Neural cell (in vitro differentiated cells): Measurements from ENCODE around the gene OSBPL1A. TPM values are rescaled to one million over a fixed set of nuclear protein-coding genes. Genes with fewer than 3 reads are reported as not detected.

ENCODE experiments used
- H2AFZ ChIP-seq: fragments of 200-600, 300-800 bp; sonication (generic), shearing (Covaris generic); 2 replicates; pipeline ENCODE4 v1.6.0; 2014; ENCODE audit warnings: low read depth, mild to moderate bottlenecking, antibody characterized with exemption, low read length, moderate library complexity
- H3F3A ChIP-seq: fragments of 200-600 bp; shearing (Covaris generic); 2 replicates; pipeline ENCODE4 v1.6.1; 2016; ENCODE audit warnings: mild to moderate bottlenecking, moderate library complexity, mixed read lengths, antibody characterized with exemption, low read length; ENCODE audit not compliant: insufficient read depth, poor library complexity, severe bottlenecking
- H3K27ac ChIP-seq: fragments of 200-600, 300-800 bp; sonication (generic), shearing (Covaris generic); 2 replicates; pipeline ENCODE4 v1.5.1; 2014; ENCODE audit warnings: mild to moderate bottlenecking, low read length, moderate library complexity
- H3K27me3 ChIP-seq: fragments of 300-800, 200-600 bp; sonication (generic), shearing (Covaris generic); 2 replicates; pipeline ENCODE4 v1.6.0; 2014; ENCODE audit warnings: mild to moderate bottlenecking, low read depth, low read length, moderate library complexity; ENCODE audit not compliant: insufficient read depth
- H3K36me3 ChIP-seq: fragments of 300-800, 200-600 bp; sonication (generic), shearing (Covaris generic); 2 replicates; pipeline ENCODE4 v1.5.1; 2014; ENCODE audit warnings: mild to moderate bottlenecking, antibody characterized with exemption, low read length, moderate library complexity; ENCODE audit not compliant: insufficient read depth
- H3K4me2 ChIP-seq: fragments of 300-800, 200-600 bp; sonication (generic), shearing (Covaris generic); 2 replicates; pipeline ENCODE4 v1.6.0; 2014; ENCODE audit warnings: mild to moderate bottlenecking, low read length
- H3K4me3 ChIP-seq: fragments of 300-800, 200-600 bp; sonication (generic), shearing (Covaris generic); 2 replicates; pipeline ENCODE4 v1.5.1; 2014; ENCODE audit warnings: mild to moderate bottlenecking, low read length, moderate library complexity
- H3K79me2 ChIP-seq: fragments of 200-600 bp; shearing (Covaris generic); replicated peaks from 2 replicates; pipeline ENCODE4 v1.6.0; 2014; ENCODE audit warnings: mild to moderate bottlenecking, low read length, moderate library complexity; ENCODE audit not compliant: insufficient read depth
- H3K9ac ChIP-seq: fragments of 300-800, 200-600 bp; sonication (generic), shearing (Covaris generic); 2 replicates; pipeline ENCODE4 v1.6.1; 2016; ENCODE audit warnings: mild to moderate bottlenecking, low read length, mixed read lengths
- H3K9me2 ChIP-seq: fragments of 200-600 bp; shearing (Covaris generic); 2 replicates; pipeline ENCODE4 v1.6.1; 2016; ENCODE audit warnings: mild to moderate bottlenecking, low read length, mixed read lengths; ENCODE audit not compliant: insufficient read depth
- H3K9me3 ChIP-seq: fragments of 200-600, 300-800 bp; sonication (generic), shearing (Covaris generic); 2 replicates; pipeline ENCODE4 v1.6.1; 2016; ENCODE audit warnings: mild to moderate bottlenecking, mixed run types, low read length, moderate library complexity, mixed read lengths
- H4K20me1 ChIP-seq: fragments of 200-600 bp; shearing (Covaris generic); 2 replicates; pipeline ENCODE4 v1.6.1; 2016; ENCODE audit warnings: mild to moderate bottlenecking, mixed run types; ENCODE audit not compliant: insufficient read depth
- EP300 ChIP-seq: fragments of 450-650 bp; conservative IDR thresholded peaks from 2 replicates; pipeline ENCODE4 v1.6.1; 2014; ENCODE audit warnings: antibody characterized with exemption, mild to moderate bottlenecking, moderate library complexity; ENCODE audit not compliant: poor library complexity, severe bottlenecking
- EZH2 ChIP-seq: fragments of 200-600, 300-800 bp; shearing (Covaris generic), sonication (generic); IDR thresholded peaks from 2 replicates; pipeline ENCODE4 v1.6.1; 2014; ENCODE audit warnings: antibody characterized with exemption, low read length, borderline replicate concordance, mild to moderate bottlenecking; ENCODE audit not compliant: insufficient read depth, poor library complexity, severe bottlenecking
- MXI1 ChIP-seq: fragments of 450-650 bp; conservative IDR thresholded peaks from 2 replicates; pipeline ENCODE4 v1.6.1; 2014; ENCODE audit warnings: antibody characterized with exemption, mild to moderate bottlenecking; ENCODE audit not compliant: poor library complexity, severe bottlenecking
- POLR2AphosphoS5 ChIP-seq: IDR thresholded peaks from 2 replicates; pipeline ENCODE4 v1.6.1; 2012
- RAD21 ChIP-seq: fragments of 450-650 bp; conservative IDR thresholded peaks from 2 replicates; pipeline ENCODE4 v1.6.1; 2014; ENCODE audit warnings: antibody characterized with exemption, mild to moderate bottlenecking, moderate library complexity
- SMC3 ChIP-seq: fragments of 450-650 bp; conservative IDR thresholded peaks from 2 replicates; pipeline ENCODE4 v1.6.1; 2014; ENCODE audit warnings: antibody characterized with exemption, mild to moderate bottlenecking, moderate library complexity; ENCODE audit not compliant: poor library complexity
- TAF1 ChIP-seq: IDR thresholded peaks from 2 replicates; pipeline ENCODE4 v1.6.1; 2012; ENCODE audit warnings: low read depth
- polyA plus RNA-seq: library from polyadenylated mRNA; depleted of rRNA; stranded (reverse); fragments of >200 nt; gene quantifications from 2 replicates; pipeline ENCODE4 v1.2.3, GENCODE V29; 2014
- TF ChIP-seq, protein P1 (sequence below): IDR thresholded peaks from 2 replicates; pipeline ENCODE4 v1.6.1; 2012; ENCODE audit warnings: borderline replicate concordance
- TF ChIP-seq, protein P2 (sequence below): fragments of 450-650 bp; IDR thresholded peaks from 2 replicates; pipeline ENCODE4 v1.5.1; 2014; ENCODE audit warnings: antibody characterized with exemption, mild to moderate bottlenecking, moderate library complexity; ENCODE audit not compliant: poor library complexity, severe bottlenecking

Gene OSBPL1A
- polyA plus RNA-seq, 1 donor from 2014 or later: 24.9 TPM

DNA sequence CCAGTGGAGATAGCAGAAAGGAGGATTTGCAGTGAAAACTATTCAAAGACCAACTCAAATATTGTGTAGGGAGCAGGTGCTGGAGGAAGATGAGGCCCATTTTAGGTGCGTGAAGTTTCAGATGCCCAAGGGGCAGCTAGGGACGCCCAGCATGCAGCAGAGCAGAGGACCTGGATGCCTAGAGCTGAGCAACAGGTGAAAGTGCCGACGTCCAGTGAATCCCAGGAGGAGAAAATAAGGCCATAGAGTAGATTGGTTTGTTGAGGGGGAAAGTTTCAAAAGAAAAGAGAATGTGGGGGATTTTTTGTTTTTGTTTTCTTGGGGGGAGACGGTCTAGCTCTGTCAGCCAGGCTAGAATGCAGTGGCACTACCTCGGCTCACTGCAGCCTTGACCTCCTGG is 53.1 kb downstream of the OSBPL1A start:
- no peak for TF ChIP-seq EZH2
- no peak for TF ChIP-seq POLR2AphosphoS5
- no peak for TF ChIP-seq MXI1
- TF ChIP-seq SMC3: no peak
- TF ChIP-seq RAD21: no peak
- TF ChIP-seq TAF1: no peak
- TF ChIP-seq, protein P1, sequence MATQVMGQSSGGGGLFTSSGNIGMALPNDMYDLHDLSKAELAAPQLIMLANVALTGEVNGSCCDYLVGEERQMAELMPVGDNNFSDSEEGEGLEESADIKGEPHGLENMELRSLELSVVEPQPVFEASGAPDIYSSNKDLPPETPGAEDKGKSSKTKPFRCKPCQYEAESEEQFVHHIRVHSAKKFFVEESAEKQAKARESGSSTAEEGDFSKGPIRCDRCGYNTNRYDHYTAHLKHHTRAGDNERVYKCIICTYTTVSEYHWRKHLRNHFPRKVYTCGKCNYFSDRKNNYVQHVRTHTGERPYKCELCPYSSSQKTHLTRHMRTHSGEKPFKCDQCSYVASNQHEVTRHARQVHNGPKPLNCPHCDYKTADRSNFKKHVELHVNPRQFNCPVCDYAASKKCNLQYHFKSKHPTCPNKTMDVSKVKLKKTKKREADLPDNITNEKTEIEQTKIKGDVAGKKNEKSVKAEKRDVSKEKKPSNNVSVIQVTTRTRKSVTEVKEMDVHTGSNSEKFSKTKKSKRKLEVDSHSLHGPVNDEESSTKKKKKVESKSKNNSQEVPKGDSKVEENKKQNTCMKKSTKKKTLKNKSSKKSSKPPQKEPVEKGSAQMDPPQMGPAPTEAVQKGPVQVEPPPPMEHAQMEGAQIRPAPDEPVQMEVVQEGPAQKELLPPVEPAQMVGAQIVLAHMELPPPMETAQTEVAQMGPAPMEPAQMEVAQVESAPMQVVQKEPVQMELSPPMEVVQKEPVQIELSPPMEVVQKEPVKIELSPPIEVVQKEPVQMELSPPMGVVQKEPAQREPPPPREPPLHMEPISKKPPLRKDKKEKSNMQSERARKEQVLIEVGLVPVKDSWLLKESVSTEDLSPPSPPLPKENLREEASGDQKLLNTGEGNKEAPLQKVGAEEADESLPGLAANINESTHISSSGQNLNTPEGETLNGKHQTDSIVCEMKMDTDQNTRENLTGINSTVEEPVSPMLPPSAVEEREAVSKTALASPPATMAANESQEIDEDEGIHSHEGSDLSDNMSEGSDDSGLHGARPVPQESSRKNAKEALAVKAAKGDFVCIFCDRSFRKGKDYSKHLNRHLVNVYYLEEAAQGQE: no peak
- TF ChIP-seq, protein P2, sequence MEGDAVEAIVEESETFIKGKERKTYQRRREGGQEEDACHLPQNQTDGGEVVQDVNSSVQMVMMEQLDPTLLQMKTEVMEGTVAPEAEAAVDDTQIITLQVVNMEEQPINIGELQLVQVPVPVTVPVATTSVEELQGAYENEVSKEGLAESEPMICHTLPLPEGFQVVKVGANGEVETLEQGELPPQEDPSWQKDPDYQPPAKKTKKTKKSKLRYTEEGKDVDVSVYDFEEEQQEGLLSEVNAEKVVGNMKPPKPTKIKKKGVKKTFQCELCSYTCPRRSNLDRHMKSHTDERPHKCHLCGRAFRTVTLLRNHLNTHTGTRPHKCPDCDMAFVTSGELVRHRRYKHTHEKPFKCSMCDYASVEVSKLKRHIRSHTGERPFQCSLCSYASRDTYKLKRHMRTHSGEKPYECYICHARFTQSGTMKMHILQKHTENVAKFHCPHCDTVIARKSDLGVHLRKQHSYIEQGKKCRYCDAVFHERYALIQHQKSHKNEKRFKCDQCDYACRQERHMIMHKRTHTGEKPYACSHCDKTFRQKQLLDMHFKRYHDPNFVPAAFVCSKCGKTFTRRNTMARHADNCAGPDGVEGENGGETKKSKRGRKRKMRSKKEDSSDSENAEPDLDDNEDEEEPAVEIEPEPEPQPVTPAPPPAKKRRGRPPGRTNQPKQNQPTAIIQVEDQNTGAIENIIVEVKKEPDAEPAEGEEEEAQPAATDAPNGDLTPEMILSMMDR: no peak
- TF ChIP-seq EP300: no peak
- Histone ChIP-seq H2AFZ (no peak overlapping the region), H3K4me3 (no peak overlapping the region)

DNA sequence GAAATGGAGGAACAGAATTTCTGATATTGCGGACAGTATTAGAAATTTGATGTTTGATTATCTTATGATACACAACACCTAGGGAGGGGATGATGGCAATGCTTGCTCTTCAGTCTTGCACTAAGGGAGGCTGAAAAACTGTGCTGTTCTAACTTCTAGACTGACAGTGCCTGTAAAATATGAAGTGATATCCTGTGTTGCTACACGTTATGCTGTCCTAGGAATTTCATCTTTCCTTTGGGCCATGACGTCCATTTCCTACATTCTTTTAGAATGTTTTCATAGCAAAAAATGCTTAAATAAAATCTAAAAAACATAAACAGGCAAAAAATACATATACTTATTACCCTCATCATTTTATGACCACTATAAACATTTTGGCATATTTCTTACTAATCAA is 55.3 kb downstream of the OSBPL1A start:
- Histone ChIP-seq H3K9me2 (no peaks in the 10 kb centered on the region), H2AFZ (no peak overlapping the region), H3K36me3 (no peaks in the 10 kb centered on the region), H3K27ac (no peak overlapping the region), H3K9me3 (no peaks in the 10 kb centered on the region), H3K79me2 (no peaks in the 10 kb centered on the region), H4K20me1 (no peaks in the 10 kb centered on the region), H3K4me2 (no peak overlapping the region), H3K4me3 (no peak overlapping the region), H3K9ac (no peak overlapping the region), H3K27me3 (no peaks in the 10 kb centered on the region), H3F3A (no peaks in the 10 kb centered on the region)
- TF ChIP-seq, protein P2: no peak
- TF ChIP-seq, protein P1: no peak
- TF ChIP-seq EP300 (no peak), TAF1 (no peak), SMC3 (no peak), POLR2AphosphoS5 (no peak), EZH2 (no peak), MXI1 (no peak), RAD21 (no peak)

More for the DNA sequence above, 53.1 kb downstream of the OSBPL1A start:
- no peaks in the 10 kb centered on the region for H3K9me3 ChIP-seq
- H3K36me3 ChIP-seq: no peaks in the 10 kb centered on the region
- no peak overlapping the region for H3K4me2 ChIP-seq
- H3K9ac ChIP-seq: no peak overlapping the region
- H3F3A ChIP-seq: no peaks in the 10 kb centered on the region
- H4K20me1 ChIP-seq: no peaks in the 10 kb centered on the region
- H3K27ac ChIP-seq: no peak overlapping the region
- no peaks in the 10 kb centered on the region for H3K9me2 ChIP-seq
- no peaks in the 10 kb centered on the region for H3K27me3 ChIP-seq
- no peaks in the 10 kb centered on the region for H3K79me2 ChIP-seq
